GM12864 (cell line): Measurements from ENCODE around the gene TMEM119.

Experiments used
- DNase-seq: peaks from one replicate; pipeline ENCODE4 v3.0.0-alpha.2; 2011; ENCODE audit warnings: low read depth
- H3K4me3 ChIP-seq: 2 replicates; pipeline ENCODE4 v1.5.1; 2011; ENCODE audit warnings: mild to moderate bottlenecking, low read depth, low read length, control low read depth
- CTCF ChIP-seq: IDR thresholded peaks from 2 replicates; pipeline ENCODE4 v1.5.1; 2011; ENCODE audit warnings: low read depth, mild to moderate bottlenecking, moderate library complexity, low read length, control low read depth, inconsistent platforms; ENCODE audit errors: missing control alignments

Gene TMEM119

GRCh38 chr12:108563136-108563803, 34.6 kb downstream of the TMEM119 start:
- peak; percentile 86 for DNase-seq
- peak; percentile 84 for TF ChIP-seq CTCF

GRCh38 chr12:108562348-108563135, 35.3 kb downstream of the TMEM119 start, which contains the start of gene ISCU:
ISCU (plus strand) TSS chr12:108562596; CDS start chr12:108562623, 27 bp downstream.
- DNase-seq, result peak; percentile 91
- no peak for TF ChIP-seq CTCF
- peak within 1 kb of the TSS; percentile 77 for H3K4me3 ChIP-seq

More at GRCh38 chr12:108563136-108563803, 34.6 kb downstream of the TMEM119 start:
- peak overlapping the region; percentile 77 for H3K4me3 ChIP-seq

DNA sequence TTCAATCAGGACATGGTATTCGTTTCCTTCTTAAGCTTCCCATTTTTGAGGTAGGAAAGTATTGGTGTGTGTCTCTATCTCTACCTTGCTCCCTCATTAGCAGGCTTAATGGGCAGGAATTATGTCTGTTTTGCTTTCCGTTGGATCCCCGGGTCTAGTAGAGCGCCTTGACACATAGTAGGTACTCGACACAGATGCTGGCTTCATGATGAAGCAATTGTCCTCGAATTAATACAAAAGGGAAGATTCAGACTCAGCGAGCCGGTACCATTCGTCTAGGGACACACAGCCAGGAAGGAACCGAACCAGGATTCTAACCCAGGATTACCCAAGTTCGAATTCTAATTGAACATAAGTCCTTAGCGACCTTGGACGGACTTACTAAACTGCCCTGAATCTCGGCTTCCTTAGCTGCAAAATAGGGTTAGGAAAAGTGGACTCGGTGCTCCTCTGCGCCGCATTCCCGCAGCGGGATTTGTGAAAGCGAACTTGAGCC, 36.0 kb downstream of the TMEM119 start:
- no peak for DNase-seq
- H3K4me3 ChIP-seq, result peak overlapping the region; percentile 68
- TF ChIP-seq CTCF, result no peak

DNA sequence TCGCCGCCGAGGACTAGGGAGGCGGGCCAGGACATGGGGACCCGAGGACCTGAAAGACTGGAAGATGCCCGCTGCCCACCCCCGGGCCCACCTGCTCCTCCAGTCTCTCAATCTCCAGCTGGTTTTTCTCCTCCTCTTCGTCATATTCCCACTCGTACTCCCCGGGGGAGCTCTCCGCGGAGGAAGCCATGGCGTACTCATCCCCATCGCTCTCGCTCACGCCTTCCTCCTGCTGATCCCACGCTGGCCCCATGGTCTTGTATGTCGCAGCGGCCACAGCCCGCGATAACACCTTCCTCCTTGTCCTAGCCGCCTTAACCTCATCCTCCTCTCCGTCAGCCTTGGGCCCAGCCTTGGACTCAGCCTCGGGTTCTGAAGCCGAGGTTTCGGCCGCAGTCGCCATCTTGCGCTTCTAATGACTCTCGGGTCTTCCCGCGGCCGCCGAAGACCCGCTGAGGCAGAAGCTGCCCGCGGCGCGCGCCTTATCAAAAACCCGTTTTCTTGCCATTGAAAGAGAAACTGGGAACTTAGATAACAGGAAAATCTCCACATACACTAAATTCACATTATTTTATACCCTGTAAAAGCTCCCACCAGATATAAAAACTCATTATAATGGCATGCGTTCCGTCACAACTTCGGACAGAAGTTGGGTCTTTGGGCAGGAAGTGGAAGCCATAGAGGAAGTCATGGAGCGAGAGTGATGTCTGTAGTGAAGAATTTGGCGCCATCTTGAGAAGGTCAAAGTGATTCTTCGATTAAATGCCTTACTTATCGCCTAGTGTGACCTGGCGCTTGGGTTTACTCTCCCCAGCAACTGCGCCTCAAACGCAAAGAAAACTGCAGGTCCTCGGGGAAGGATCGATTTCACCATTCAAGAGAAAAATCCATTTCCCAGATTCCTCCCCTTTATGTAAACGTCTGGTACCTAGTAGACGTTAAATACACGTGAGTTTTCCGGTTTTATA, 36.8 kb downstream of the TMEM119 start, which contains the start of gene SART3:
Gene SART3, minus strand, starts transcription at position 422 of the 968 bp plus-strand sequence. Its CDS starts 19 bp downstream, at position 403.
- no peak for TF ChIP-seq CTCF
- H3K4me3 ChIP-seq, result peak within 1 kb of the TSS; percentile 68
- peak; percentile 85 for DNase-seq

GRCh38 chr12:108560321-108560721, 37.6 kb downstream of the TMEM119 start:
- no peak for TF ChIP-seq CTCF
- peak overlapping the region; percentile 68 for H3K4me3 ChIP-seq
- no peak for DNase-seq

- no peak for DNase-seq
- peak overlapping the region; percentile 68 for H3K4me3 ChIP-seq
- no peak for TF ChIP-seq CTCF
These were observed 38.1 kb downstream of the TMEM119 start for GRCh38 chr12:108559748-108560147.
